SK-N-SH (cell line): Measurements from ENCODE around the gene FRY. TPM values are rescaled to one million over a fixed set of nuclear protein-coding genes. Genes with fewer than 3 reads are reported as not detected.
"Not testable (repeated sequence)": the region's sequence is repeated elsewhere in the genome, so short reads cannot be mapped to it uniquely, and the experiment has no call there.

Experiments used
- CTCF ChIA-PET: fragments of 300-600, 350-600 bp; formaldehyde crosslinking; extraction: SDS; loops from one replicate; lab custom pipeline; 2021; lab: Yijun Ruan, JAX
- POLR2A ChIA-PET: fragments of 350-600 bp; sonication (Branson Sonifier 250); formaldehyde crosslinking; extraction: SDS; loops from one replicate; lab custom pipeline; 2020; ENCODE audit warnings: antibody characterized with exemption, inconsistent platforms; lab: Yijun Ruan, JAX
- DNase-seq: peaks from one replicate; pipeline ENCODE4 v3.0.0; 2012
- H2AFZ ChIP-seq: fragments of 200-600 bp; sonication (generic); 2 replicates; pipeline ENCODE4 v1.8.1; 2016; ENCODE audit warnings: antibody characterized with exemption, mild to moderate bottlenecking, low read depth
- H3F3A ChIP-seq: fragments of 200-600 bp; sonication (generic); replicated peaks from 2 replicates; pipeline ENCODE3; 2016; ENCODE audit warnings: antibody characterized with exemption, mild to moderate bottlenecking; ENCODE audit not compliant: insufficient read depth
- H3K27ac ChIP-seq, 2 experiments: fragments of 200-500 bp in 1 of 2; fragments of 200-600 bp in 1 of 2; sonication (Bioruptor generic) in 1 of 2; sonication (generic), shearing (Covaris generic) in 1 of 2; 2 replicates each; pipeline versions ENCODE4 v1.5.1 to v1.6.1; 2014 to 2016; ENCODE audit warnings: low read depth in 2 of 2, inconsistent platforms in 1 of 2, low read length in 1 of 2, mild to moderate bottlenecking in 1 of 2, mixed read lengths in 1 of 2
- H3K27me3 ChIP-seq: fragments of 200-600 bp; sonication (generic), shearing (Covaris generic); 2 replicates; pipeline ENCODE4 v1.6.1; 2016; ENCODE audit warnings: mixed run types; ENCODE audit not compliant: insufficient read depth
- H3K36me3 ChIP-seq, 2 experiments: fragments of 200-500 bp in 1 of 2; fragments of 200-600 bp in 1 of 2; sonication (Bioruptor generic) in 1 of 2; sonication (generic) in 1 of 2; replicated peaks in 1 of 2; 2 replicates each; pipeline versions ENCODE3 to v1.5.1; 2014 to 2016; ENCODE audit warnings: low read length in 1 of 2, mild to moderate bottlenecking in 1 of 2; ENCODE audit not compliant: insufficient read depth in 2 of 2, control insufficient read depth in 1 of 2
- H3K4me1 ChIP-seq, 2 experiments: fragments of 200-500 bp in 1 of 2; fragments of 200-600 bp in 1 of 2; sonication (Bioruptor generic) in 1 of 2; sonication (generic), shearing (Covaris generic) in 1 of 2; 2 replicates each; pipeline versions ENCODE4 v1.5.1 to v1.6.1; 2014 to 2016; ENCODE audit warnings: low read depth in 1 of 2, low read length in 1 of 2, mixed run types in 1 of 2; ENCODE audit not compliant: insufficient read depth in 2 of 2, control insufficient read depth in 1 of 2
- H3K4me2 ChIP-seq: fragments of 200-600 bp; sonication (generic), shearing (Covaris generic); 2 replicates; pipeline ENCODE4 v1.6.1; 2017; ENCODE audit warnings: mixed run types
- H3K4me3 ChIP-seq, 2 experiments: fragments of 200-500 bp in 1 of 2; fragments of 200-600 bp in 1 of 2; sonication (Bioruptor generic) in 1 of 2; sonication (generic), shearing (Covaris generic) in 1 of 2; 2 replicates each; pipeline versions ENCODE4 v1.5.1 to v1.8.1; 2014 to 2016; ENCODE audit warnings: low read depth in 2 of 2, inconsistent platforms in 1 of 2, low read length in 1 of 2, mild to moderate bottlenecking in 1 of 2, mixed read lengths in 1 of 2, moderate library complexity in 1 of 2
- H3K79me2 ChIP-seq: fragments of 200-600 bp; sonication (generic); 2 replicates; pipeline ENCODE4 v1.8.1; 2017; ENCODE audit warnings: mild to moderate bottlenecking; ENCODE audit not compliant: insufficient read depth
- H3K9ac ChIP-seq: fragments of 200-600 bp; sonication (generic); 2 replicates; pipeline ENCODE4 v1.6.1; 2017; ENCODE audit warnings: mixed run types
- H3K9me2 ChIP-seq: fragments of 200-600 bp; sonication (generic); 2 replicates; pipeline ENCODE4 v1.6.1; 2017; ENCODE audit warnings: mixed run types
- H3K9me3 ChIP-seq: fragments of 200-600 bp; sonication (generic); 2 replicates; pipeline ENCODE4 v1.6.1; 2017; ENCODE audit warnings: mixed run types, mild to moderate bottlenecking, moderate library complexity
- H4K20me1 ChIP-seq: fragments of 200-600 bp; sonication (generic); 2 replicates; pipeline ENCODE4 v1.6.1; 2017; ENCODE audit warnings: mild to moderate bottlenecking, mixed run types; ENCODE audit not compliant: insufficient read depth
- GATA2 ChIP-seq: sonication (generic); formaldehyde crosslinking; IDR thresholded peaks from 2 replicates; pipeline ENCODE4 v1.5.0; 2020; ENCODE audit warnings: mild to moderate bottlenecking, missing genetic modification reagents
- NFIC ChIP-seq: IDR thresholded peaks from 2 replicates; pipeline ENCODE4 v1.4.0; 2012; ENCODE audit warnings: borderline replicate concordance
- USF1 ChIP-seq: IDR thresholded peaks from 2 replicates; pipeline ENCODE4 v1.4.0; 2012; ENCODE audit warnings: low read depth, borderline replicate concordance
- USF2 ChIP-seq: fragments of 150-350 bp; IDR thresholded peaks from 2 replicates; pipeline ENCODE4 v1.6.1; 2017; ENCODE audit warnings: antibody characterized with exemption, low read length, low read depth, borderline replicate concordance
- WGBS: methylation state at CpG from one replicate; pipeline ENCODE4 v1.1.6; 2017; ENCODE audit warnings: low lambda C conversion rate; 5-methylcytosine and 5-hydroxymethylcytosine counted together
- polyA plus RNA-seq, 3 experiments: library from polyadenylated mRNA; depleted of rRNA; stranded (reverse); fragments of >200 nt; gene quantifications; 2 replicates each; pipeline ENCODE4 v1.2.3, GENCODE V29; 2012
- TF ChIP-seq, protein P1 (sequence below): IDR thresholded peaks from 2 replicates; pipeline ENCODE4 v1.4.0; 2012; ENCODE audit warnings: low read depth

FRY gene
- polyA plus RNA-seq, 1 of the 3 experiments (the other 2 are of a cell fraction): 1.4 TPM

DNA sequence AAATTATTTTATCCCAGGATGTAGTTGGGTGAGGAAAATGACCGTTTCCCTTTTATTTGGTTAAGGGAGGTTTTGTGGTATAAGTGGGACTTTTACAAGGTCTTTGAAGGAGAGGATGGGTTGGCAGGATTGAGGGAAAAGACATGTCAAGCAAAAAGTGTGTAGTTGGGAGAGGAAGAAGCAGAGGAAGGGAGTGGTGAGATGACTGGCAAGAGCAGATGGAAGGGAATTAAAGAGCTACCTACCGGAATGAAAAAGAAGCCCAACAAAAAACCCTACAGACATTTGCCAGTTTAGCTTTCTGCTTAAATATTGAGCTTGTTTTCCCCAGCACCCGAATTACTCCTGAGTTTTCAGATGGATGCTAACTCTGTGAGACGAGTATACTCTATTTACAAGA is 19.6 kb downstream of the FRY start:
- CTCF ChIA-PET: interaction anchor here (0.9 to 1.3 kb wide), 4 partner anchors 9 to 141 kb away, joined by 3 read pairs; no protein-coding TSS in a partner anchor
- H3K9me2 ChIP-seq: no peaks in the 10 kb centered on the region
- no peak overlapping the region for H3K4me3 ChIP-seq
- H3K4me1 ChIP-seq: peaks cover 5 to 13% of the 10 kb centered on the region in 2 experiments; a peak in 2 of 4 replicates
- POLR2A ChIA-PET: no interaction called here
- no peaks in the 10 kb centered on the region for H4K20me1 ChIP-seq
- no peaks in the 10 kb centered on the region for H3K79me2 ChIP-seq
- H3K9ac ChIP-seq: no peak overlapping the region
- no peak overlapping the region for H3K27ac ChIP-seq
- no peaks in the 10 kb centered on the region for H3K36me3 ChIP-seq
- WGBS: 79% methylated on average over 4 of the region's 4 CpGs
- no peak for DNase-seq
- no peak overlapping the region for H3K4me2 ChIP-seq
- no peak overlapping the region for H2AFZ ChIP-seq
- H3F3A ChIP-seq: no peaks in the 10 kb centered on the region
- no peaks in the 10 kb centered on the region for H3K9me3 ChIP-seq
- no peaks in the 10 kb centered on the region for H3K27me3 ChIP-seq
- no peak for TF ChIP-seq USF2
- no peak for TF ChIP-seq NFIC

GRCh38 chr13:32056316-32056715 is 24.7 kb downstream of the FRY start:
- no peaks in the 10 kb centered on the region for H3K27me3 ChIP-seq
- no peak overlapping the region for H3K9ac ChIP-seq
- H4K20me1 ChIP-seq: no peaks in the 10 kb centered on the region
- POLR2A ChIA-PET: no interaction called here
- no peak overlapping the region for H3K4me2 ChIP-seq
- H3K9me2 ChIP-seq: no peaks in the 10 kb centered on the region
- H2AFZ ChIP-seq: no peak overlapping the region
- H3K79me2 ChIP-seq: no peaks in the 10 kb centered on the region
- H3K36me3 ChIP-seq: no peaks in the 10 kb centered on the region
- no peak overlapping the region for H3K4me3 ChIP-seq
- CTCF ChIA-PET: no interaction called here
- peaks cover 0 to 7% of the 10 kb centered on the region in 2 experiments; a peak in 1 of 4 replicates for H3K4me1 ChIP-seq
- no peak for DNase-seq
- H3F3A ChIP-seq: no peaks in the 10 kb centered on the region
- TF ChIP-seq GATA2 (no peak), USF1 (no peak)
- TF ChIP-seq, protein P1, sequence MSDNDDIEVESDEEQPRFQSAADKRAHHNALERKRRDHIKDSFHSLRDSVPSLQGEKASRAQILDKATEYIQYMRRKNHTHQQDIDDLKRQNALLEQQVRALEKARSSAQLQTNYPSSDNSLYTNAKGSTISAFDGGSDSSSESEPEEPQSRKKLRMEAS: no peak
- TF ChIP-seq, all 33 proteins: peak for 0
- no peak overlapping the region for H3K27ac ChIP-seq
- no peaks in the 10 kb centered on the region for H3K9me3 ChIP-seq

DNA sequence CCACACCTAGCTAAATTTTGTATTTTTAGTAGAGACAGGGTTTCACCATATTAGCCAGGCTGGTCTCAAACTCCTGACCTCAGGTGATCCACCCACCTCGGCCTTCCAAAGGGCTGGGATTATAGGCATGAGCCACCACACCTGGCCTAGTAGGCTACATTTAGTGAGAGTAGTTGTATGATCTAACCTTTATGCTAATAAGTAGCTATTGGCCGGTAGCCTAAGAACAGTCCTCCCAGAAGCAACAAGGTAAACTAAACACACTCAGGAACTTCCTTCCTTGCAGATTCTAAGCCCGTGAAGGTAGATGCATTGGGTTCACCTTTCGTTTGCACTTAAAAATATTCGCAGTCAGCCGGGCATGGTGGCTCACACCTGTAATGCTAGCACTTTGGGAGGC is 25.8 kb downstream of the FRY start:
- H3K27ac ChIP-seq, H3K27me3 ChIP-seq, H4K20me1 ChIP-seq, H2AFZ ChIP-seq, H3K9ac ChIP-seq, CTCF ChIA-PET, H3K4me2 ChIP-seq, H3K79me2 ChIP-seq, H3F3A ChIP-seq, H3K36me3 ChIP-seq, H3K9me3 ChIP-seq, POLR2A ChIA-PET, H3K4me3 ChIP-seq, H3K4me1 ChIP-seq, H3K9me2 ChIP-seq, DNase-seq: not testable (repeated sequence)
- 88% methylated on average over 6 of the region's 6 CpGs for WGBS
